SK-N-SH treated with all-trans-retinoic acid at 6 μM for 48 hours (cell line): ENCODE data around the gene RNF44.
A peak's percentile ranks its signal among the peaks of the same experiment; 100 is the strongest.

ENCODE experiments used
- ATAC-seq: fragments of 200-7000 bp; cut with Tn5 transposase; 3 replicates; pipeline ENCODE4 v1.9.1; 2020; ENCODE audit warnings: mild to moderate bottlenecking, moderate library complexity
- ARNTL ChIP-seq: fragments of 450-650 bp; formaldehyde crosslinking; IDR thresholded peaks from 2 replicates; pipeline ENCODE4 v1.5.0; 2020; ENCODE audit warnings: low read depth, mild to moderate bottlenecking, moderate library complexity, borderline replicate concordance
- BACH2 ChIP-seq: fragments of 250-450 bp; sonication (Bioruptor Pico); IDR thresholded peaks from 2 replicates; pipeline ENCODE4 v1.9.0; 2021; ENCODE audit warnings: mild to moderate bottlenecking, borderline replicate concordance
- CREB5 ChIP-seq: fragments of 250-450 bp; sonication (Bioruptor Pico); IDR thresholded peaks from 2 replicates; pipeline ENCODE4 v1.5.1; 2020; ENCODE audit warnings: low read depth, mild to moderate bottlenecking, moderate library complexity
- CSDC2 ChIP-seq: fragments of 250-450 bp; sonication (Bioruptor Pico); IDR thresholded peaks from 2 replicates; pipeline ENCODE4 v1.5.0; 2020; ENCODE audit warnings: mild to moderate bottlenecking, moderate library complexity
- ESRRG ChIP-seq: fragments of 250-450 bp; sonication (Bioruptor Pico); IDR thresholded peaks from 2 replicates; pipeline ENCODE4 v1.6.1; 2021; ENCODE audit warnings: mild to moderate bottlenecking
- GLIS3 ChIP-seq: fragments of 250-450 bp; sonication (Bioruptor Pico); IDR thresholded peaks from 2 replicates; pipeline ENCODE4 v1.5.0; 2020; ENCODE audit warnings: mild to moderate bottlenecking, moderate library complexity
- ISL1 ChIP-seq: fragments of 250-450 bp; sonication (Bioruptor Pico); IDR thresholded peaks from 2 replicates; pipeline ENCODE4 v2.1.2; 2022; ENCODE audit warnings: mild to moderate bottlenecking, moderate library complexity
- OSR1 ChIP-seq: fragments of 250-450 bp; sonication (Bioruptor Pico); IDR thresholded peaks from 2 replicates; pipeline ENCODE4 v1.8.0; 2022; ENCODE audit warnings: moderate library complexity, mild to moderate bottlenecking, inconsistent platforms
- PATZ1 ChIP-seq: fragments of 250-450 bp; sonication (Bioruptor Pico); IDR thresholded peaks from 2 replicates; pipeline ENCODE4 v1.8.0; 2020; ENCODE audit warnings: mild to moderate bottlenecking, moderate library complexity, borderline replicate concordance
- POU6F1 ChIP-seq: fragments of 250-450 bp; sonication (Bioruptor Pico); IDR thresholded peaks from 2 replicates; pipeline ENCODE4 v1.8.0; 2021; ENCODE audit warnings: low read depth, mild to moderate bottlenecking, moderate library complexity, borderline replicate concordance
- PPARA ChIP-seq: fragments of 250-450 bp; sonication (Bioruptor Pico); IDR thresholded peaks from 2 replicates; pipeline ENCODE4 v1.5.0; 2020; ENCODE audit warnings: mild to moderate bottlenecking, borderline replicate concordance
- SNAI2 ChIP-seq: fragments of 250-450 bp; sonication (Bioruptor Pico); IDR thresholded peaks from 2 replicates; pipeline ENCODE4 v1.5.0; 2020; ENCODE audit warnings: mild to moderate bottlenecking, moderate library complexity
- TCF4 ChIP-seq: fragments of 250-450 bp; sonication (Bioruptor Pico); IDR thresholded peaks from 2 replicates; pipeline ENCODE4 v1.8.0; 2021; ENCODE audit warnings: mild to moderate bottlenecking, moderate library complexity, borderline replicate concordance
- TSHZ2 ChIP-seq: fragments of 250-450 bp; sonication (Bioruptor Pico); IDR thresholded peaks from 2 replicates; pipeline ENCODE4 v1.5.0; 2020; ENCODE audit warnings: mild to moderate bottlenecking, moderate library complexity
- ZC3H10 ChIP-seq: fragments of 250-450 bp; sonication (Bioruptor Pico); IDR thresholded peaks from 2 replicates; pipeline ENCODE4 v1.5.1; 2021; ENCODE audit warnings: mild to moderate bottlenecking, moderate library complexity
- ZFP3 ChIP-seq: fragments of 250-450 bp; sonication (Bioruptor Pico); IDR thresholded peaks from 2 replicates; pipeline ENCODE4 v1.5.0; 2020; ENCODE audit warnings: mild to moderate bottlenecking, moderate library complexity
- ZFP30 ChIP-seq: fragments of 450-650 bp; formaldehyde crosslinking; IDR thresholded peaks from 2 replicates; pipeline ENCODE4 v1.5.0; 2022; ENCODE audit warnings: mild to moderate bottlenecking, moderate library complexity
- ZNF565 ChIP-seq: fragments of 450-650 bp; formaldehyde crosslinking; conservative IDR thresholded peaks from 2 replicates; pipeline ENCODE4 v1.5.0; 2020; ENCODE audit warnings: low read depth, mild to moderate bottlenecking, moderate library complexity
- ZNF70 ChIP-seq: fragments of 450-650 bp; formaldehyde crosslinking; IDR thresholded peaks from 2 replicates; pipeline ENCODE4 v1.5.0; 2020; ENCODE audit warnings: mild to moderate bottlenecking, moderate library complexity
- ZNF8 ChIP-seq: fragments of 450-650 bp; formaldehyde crosslinking; IDR thresholded peaks from 2 replicates; pipeline ENCODE4 v1.5.0; 2020; ENCODE audit warnings: mild to moderate bottlenecking, moderate library complexity
- TF ChIP-seq, protein P1 (sequence below): fragments of 250-450 bp; sonication (Bioruptor Pico); IDR thresholded peaks from 2 replicates; pipeline ENCODE4 v1.5.1; 2021; ENCODE audit warnings: mild to moderate bottlenecking, moderate library complexity

The RNF44 gene

DNA sequence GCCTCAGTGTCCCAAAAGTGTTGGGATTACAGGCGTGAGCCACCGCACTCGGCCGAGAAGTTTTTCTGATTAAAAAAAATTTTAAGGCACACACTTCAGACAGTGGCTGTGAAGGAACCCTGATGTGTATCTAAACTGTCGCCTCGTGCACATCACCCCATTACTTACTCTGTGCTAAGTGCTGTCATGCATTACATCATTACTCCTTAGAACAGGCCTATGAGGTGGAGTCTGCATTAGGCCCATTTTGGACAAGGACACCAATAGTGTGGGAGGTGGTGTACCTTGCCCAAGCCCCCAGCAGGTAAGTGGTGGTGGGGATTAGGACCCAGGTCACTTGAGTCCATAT lies 8.2 kb upstream of the RNF44 start:
- no peak for ATAC-seq
- TF ChIP-seq ZFP30 (CRISPR knock-in tag) (no peak), PATZ1 (CRISPR knock-in tag) (no peak), ZFP3 (CRISPR knock-in tag) (no peak), ZC3H10 (CRISPR knock-in tag) (no peak), GLIS3 (CRISPR knock-in tag) (no peak), ZNF70 (no peak), ZNF565 (no peak)

GRCh38 chr5:176543428-176544182 lies 6.4 kb upstream of the RNF44 start:
- ATAC-seq: peak; percentile 86
- TF ChIP-seq ESRRG (CRISPR knock-in tag): no peak
- no peak for TF ChIP-seq ZNF70
- TF ChIP-seq ZFP30 (CRISPR knock-in tag): no peak
- no peak for TF ChIP-seq TCF4
- no peak for TF ChIP-seq BACH2 (CRISPR knock-in tag)
- TF ChIP-seq TSHZ2 (CRISPR knock-in tag): no peak
- TF ChIP-seq POU6F1 (CRISPR knock-in tag): no peak
- TF ChIP-seq CSDC2 (CRISPR knock-in tag): no peak
- TF ChIP-seq ARNTL (CRISPR knock-in tag): no peak
- TF ChIP-seq CREB5 (CRISPR knock-in tag): no peak
- TF ChIP-seq, protein P1, sequence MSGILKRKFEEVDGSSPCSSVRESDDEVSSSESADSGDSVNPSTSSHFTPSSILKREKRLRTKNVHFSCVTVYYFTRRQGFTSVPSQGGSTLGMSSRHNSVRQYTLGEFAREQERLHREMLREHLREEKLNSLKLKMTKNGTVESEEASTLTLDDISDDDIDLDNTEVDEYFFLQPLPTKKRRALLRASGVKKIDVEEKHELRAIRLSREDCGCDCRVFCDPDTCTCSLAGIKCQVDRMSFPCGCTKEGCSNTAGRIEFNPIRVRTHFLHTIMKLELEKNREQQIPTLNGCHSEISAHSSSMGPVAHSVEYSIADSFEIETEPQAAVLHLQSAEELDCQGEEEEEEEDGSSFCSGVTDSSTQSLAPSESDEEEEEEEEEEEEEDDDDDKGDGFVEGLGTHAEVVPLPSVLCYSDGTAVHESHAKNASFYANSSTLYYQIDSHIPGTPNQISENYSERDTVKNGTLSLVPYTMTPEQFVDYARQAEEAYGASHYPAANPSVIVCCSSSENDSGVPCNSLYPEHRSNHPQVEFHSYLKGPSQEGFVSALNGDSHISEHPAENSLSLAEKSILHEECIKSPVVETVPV: no peak
- TF ChIP-seq ZC3H10 (CRISPR knock-in tag): no peak
- no peak for TF ChIP-seq ZNF8 (CRISPR knock-in tag)
- no peak for TF ChIP-seq ZNF565
- no peak for TF ChIP-seq SNAI2
- TF ChIP-seq PPARA: no peak
- TF ChIP-seq OSR1 (CRISPR knock-in tag): no peak
- TF ChIP-seq PATZ1 (CRISPR knock-in tag): no peak
- no peak for TF ChIP-seq ISL1 (CRISPR knock-in tag)
